GM18858 (cell line): ENCODE measurements around the gene GRK4.
A peak's percentile ranks its signal among the peaks of the same experiment; 100 is the strongest.
"Not testable (repeated sequence)": the region's sequence is repeated elsewhere in the genome, so short reads cannot be mapped to it uniquely, and the experiment has no call there.

Experiments used
- ATAC-seq: cut with Tn5 transposase; IDR thresholded peaks from one replicate; pipeline ENCODE4 v1.9.1; 2021; ENCODE audit not compliant: unreplicated experiment

The GRK4 gene

DNA sequence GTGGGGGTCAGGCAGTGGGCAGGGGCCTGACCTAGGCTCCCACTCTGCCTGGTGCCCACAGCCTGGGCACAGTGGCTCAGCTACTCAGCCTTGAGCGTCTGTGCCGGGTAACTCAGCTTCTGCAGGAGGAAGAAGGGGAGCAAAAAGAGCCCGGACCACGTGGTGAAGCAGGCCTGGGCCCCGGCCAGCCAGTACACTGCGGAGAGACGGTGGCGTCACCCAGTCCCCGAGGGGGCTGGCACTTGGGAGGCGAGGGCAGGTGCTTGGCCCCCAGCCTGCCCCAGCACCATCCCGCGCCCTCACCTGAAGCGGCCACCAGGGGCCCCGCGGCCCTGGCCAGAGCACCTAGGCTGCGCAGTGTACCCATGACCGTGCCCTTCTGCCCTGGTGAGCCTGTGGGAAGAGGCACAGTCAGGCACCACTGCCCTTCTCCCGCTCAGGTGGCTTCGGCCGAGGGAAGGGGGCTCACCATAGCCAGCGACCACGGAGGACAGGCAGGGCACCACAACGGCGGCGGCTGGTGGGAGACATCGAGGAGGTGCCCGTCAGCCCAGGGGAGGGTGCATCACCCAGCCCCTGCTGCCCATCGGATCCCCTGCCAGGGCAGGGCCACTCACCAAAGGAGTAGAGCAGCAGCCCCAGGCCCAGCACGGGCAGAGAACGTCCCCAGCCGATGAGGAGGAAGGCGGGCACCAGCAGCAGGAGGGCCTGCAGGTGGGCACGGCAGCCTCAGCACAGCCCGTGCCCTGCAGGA is 32.4 kb upstream of the GRK4 start:
- ATAC-seq, result no peak

- peak; percentile 42 for ATAC-seq
Observed at GRCh38 chr4:2931512-2932301, 31.7 kb upstream of the GRK4 start.

- no peak for ATAC-seq
Observed at GRCh38 chr4:2932321-2932950, 30.9 kb upstream of the GRK4 start.

DNA sequence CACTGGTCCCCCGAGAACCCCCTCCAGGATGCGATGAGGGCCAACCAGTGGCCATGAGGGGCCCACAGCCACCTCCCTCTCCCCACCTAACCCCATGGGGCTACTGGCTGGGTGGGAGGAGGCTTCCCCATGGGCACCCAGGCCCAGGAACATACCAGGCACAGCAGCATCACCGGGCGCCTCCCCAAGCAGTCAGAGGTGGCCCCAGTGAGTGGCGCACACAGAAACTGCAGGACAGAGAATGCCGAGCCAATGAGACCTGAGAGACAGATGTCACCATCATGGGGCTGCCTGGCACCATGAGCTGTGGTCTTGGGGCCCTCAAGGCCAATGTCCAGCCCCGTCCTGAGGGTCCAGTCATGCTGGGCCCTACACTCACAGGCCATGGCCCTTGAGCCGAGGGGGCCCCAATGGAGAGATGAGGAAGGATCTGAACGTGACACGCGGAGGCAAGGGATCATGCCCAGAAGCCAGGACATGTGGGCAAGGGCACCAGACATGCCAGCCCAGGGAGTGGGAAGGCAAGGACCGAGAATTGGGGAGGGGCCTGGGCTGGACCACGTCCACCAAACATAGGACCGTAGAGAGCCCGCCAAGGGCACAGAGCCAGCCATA is 30.3 kb upstream of the GRK4 start:
- ATAC-seq, result no peak

GRCh38 chr4:2933566-2934076 is 29.8 kb upstream of the GRK4 start:
- ATAC-seq, result no peak

- ATAC-seq, result no peak
Observed at GRCh38 chr4:2934077-2934812, 29.1 kb upstream of the GRK4 start.

GRCh38 chr4:2934813-2935761 is 28.3 kb upstream of the GRK4 start:
- peak; percentile 33 for ATAC-seq

DNA sequence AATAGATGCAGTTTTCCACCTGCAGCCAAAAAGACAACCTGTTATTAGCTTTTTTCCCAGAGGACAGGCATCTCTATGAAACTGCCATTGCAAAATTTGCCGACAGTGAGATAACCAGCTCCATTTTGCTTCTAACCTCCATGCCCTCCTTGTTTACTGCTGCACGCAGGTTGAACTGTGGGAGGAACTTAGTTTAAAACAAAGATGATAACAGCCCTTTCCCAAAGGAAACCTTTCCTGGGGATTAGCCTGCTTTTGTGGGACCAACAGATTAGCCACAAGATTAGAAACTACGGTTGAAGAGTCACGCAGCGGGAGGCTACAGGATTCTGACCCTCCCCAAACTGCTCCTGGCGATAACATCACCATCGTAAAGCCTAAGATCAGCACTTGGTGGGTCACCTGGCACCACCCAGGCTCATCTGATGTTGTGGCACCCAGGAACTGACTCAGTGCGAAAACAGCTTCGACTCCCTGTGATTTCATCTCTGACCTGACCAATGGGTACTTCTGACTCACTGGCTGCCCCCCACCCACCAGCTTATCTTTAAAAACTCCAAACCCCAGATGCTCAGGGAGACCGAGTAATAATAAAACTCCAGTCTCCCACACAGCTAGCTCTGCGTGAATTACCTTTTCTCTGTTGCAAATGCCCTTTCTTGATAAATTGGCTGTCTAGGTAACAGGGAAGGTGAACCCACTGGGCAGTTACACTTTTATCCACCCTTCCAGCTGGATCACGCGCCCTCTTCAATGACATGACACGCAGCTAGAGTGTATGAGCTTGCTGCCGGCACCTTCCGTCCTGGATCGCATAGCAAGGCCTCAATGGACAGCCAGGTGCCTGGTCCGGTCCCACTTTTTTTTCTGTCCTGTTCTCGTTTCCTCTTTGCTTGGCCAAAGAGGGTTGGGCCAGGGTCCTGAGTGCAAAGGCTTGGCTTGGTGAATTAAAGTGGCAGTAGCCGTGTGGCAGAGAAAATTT is 27.3 kb upstream of the GRK4 start:
- no peak for ATAC-seq

- ATAC-seq, result no peak
Observed at GRCh38 chr4:2936773-2937145, 26.6 kb upstream of the GRK4 start.

DNA sequence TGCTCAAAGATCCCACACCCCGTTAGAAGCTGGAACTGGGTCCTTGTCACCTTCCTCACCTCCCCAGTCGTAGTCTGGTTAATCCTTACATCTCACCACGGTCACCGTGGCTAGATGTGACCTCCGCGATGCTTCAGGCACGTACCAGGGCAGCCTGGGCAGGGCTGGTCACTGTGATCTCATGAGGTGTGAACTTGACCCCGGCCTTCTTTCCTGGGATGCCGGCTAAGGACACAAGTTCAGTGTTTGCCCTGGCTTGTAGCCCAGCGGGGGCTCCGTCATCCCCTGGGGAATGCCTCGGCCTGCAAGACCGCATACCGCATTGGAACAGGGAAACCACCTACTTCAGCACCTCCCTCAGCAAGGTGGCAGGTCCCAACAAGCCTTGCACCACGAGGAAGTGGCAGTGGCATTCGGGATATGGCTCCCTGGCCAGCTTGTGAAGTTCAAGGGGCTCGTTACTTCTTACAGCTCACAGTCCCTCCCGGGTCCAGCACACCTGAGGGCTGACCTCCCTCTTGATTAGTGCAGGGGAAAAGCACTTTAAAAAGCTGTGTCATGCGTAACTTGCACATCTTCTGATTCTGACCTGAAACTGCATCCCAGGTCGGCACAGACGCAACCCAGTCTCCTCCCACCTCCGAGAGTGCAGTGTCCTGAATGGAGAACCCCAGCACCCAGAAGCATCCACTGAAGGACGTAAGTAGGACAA is 26.1 kb upstream of the GRK4 start:
- no peak for ATAC-seq

GRCh38 chr4:2937986-2938385 is 25.4 kb upstream of the GRK4 start:
- no peak for ATAC-seq

GRCh38 chr4:2938411-2938810 is 25.0 kb upstream of the GRK4 start:
- ATAC-seq, result not testable (repeated sequence)

DNA sequence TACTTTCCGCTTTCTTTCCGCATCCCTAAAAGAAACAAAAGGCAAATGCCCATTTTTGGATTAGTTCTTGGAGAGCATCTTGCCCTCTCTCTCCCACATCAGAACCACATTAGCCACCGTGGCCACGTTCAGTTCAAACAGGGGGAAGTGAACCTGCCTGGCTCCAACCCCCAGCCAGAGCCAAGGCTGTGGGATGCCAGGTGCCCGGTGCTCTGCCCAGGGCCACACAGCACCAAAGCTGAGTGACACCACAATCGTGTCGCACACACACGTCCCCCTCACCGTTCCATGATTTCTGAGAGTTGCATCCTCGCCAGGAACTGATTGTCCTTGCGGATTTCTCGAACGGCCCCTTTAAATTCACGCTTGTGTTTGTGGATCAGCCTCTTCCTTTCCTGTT is 24.5 kb upstream of the GRK4 start:
- ATAC-seq, result no peak

DNA sequence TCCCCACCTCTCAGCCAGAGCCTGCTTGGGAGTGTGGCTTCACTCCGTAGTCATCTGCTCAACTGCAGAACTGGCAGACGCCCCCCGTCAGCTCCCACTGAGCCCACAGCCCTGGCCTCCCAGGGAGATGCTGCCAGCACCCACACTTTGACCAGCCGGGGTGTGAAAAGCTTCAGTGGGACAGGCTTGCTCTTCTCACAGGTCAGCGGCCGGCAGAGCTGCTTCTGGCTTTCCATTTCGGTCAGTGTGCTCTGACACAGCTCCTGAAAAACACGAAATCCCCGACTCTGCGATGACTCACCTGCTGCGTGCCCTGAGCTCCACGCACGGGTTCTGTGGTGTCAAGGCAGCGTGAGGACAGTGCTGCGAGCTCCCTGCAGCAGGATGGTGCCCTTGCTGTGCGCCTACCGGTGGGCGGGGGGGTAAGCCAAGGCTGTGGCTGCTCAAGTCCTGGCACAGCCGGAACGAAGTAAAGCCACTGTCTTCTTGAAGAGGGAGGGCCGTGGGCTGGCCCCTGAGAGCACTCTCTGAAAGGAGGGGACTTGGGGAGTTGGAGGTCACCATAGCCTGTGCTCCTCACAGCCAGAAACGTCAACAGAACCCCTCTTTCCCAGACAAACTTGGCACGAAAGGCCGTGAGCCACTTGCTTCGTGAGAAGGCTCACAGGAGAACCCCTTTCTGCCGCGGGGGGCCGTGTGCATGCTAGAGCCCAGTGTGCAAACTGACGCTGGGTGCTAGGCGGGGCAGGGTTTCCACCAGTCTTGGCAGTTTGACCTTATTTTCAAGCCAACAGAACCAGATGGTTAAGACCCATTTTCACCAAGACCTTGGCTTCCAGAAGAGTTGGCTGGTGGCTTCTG is 23.8 kb upstream of the GRK4 start:
- ATAC-seq, result no peak

GRCh38 chr4:2940267-2941137 is 22.9 kb upstream of the GRK4 start:
- no peak for ATAC-seq
